Endothelial cell (in vitro differentiated cells): Measurements from ENCODE around the gene RAX2. TPM values are rescaled to one million over a fixed set of nuclear protein-coding genes. Genes with fewer than 3 reads are reported as not detected.

ENCODE experiments used
- DNase-seq: peaks from one replicate; pipeline ENCODE4 v3.0.0; 2021; ENCODE audit warnings: low spot score
- H3K27ac Mint-ChIP-seq: one replicate; pipeline ENCODE4 v1.8.0; 2021; ENCODE audit warnings: mixed read lengths, inconsistent platforms; ENCODE audit not compliant: unreplicated experiment
- H3K27me3 Mint-ChIP-seq: one replicate; pipeline ENCODE4 v1.8.0; 2021; ENCODE audit warnings: mild to moderate bottlenecking, moderate library complexity, mixed read lengths, inconsistent platforms; ENCODE audit not compliant: unreplicated experiment
- H3K36me3 Mint-ChIP-seq: one replicate; pipeline ENCODE4 v1.8.0; 2021; ENCODE audit warnings: mild to moderate bottlenecking, low read depth, mixed read lengths, inconsistent platforms; ENCODE audit not compliant: unreplicated experiment
- H3K4me1 Mint-ChIP-seq: one replicate; pipeline ENCODE4 v1.8.0; 2021; ENCODE audit warnings: mild to moderate bottlenecking, mixed read lengths, inconsistent platforms; ENCODE audit not compliant: unreplicated experiment
- H3K4me3 Mint-ChIP-seq: one replicate; pipeline ENCODE4 v1.8.0; 2021; ENCODE audit warnings: mild to moderate bottlenecking, mixed read lengths, inconsistent platforms; ENCODE audit not compliant: unreplicated experiment
- H3K9me3 Mint-ChIP-seq: one replicate; pipeline ENCODE4 v1.8.0; 2021; ENCODE audit warnings: mixed read lengths, inconsistent platforms; ENCODE audit not compliant: unreplicated experiment
- CTCF ChIP-seq: fragments of 200-600 bp; sonication (generic); IDR thresholded peaks from one replicate; pipeline ENCODE4 v1.5.0; 2021; ENCODE audit warnings: antibody characterized with exemption; ENCODE audit not compliant: unreplicated experiment
- total RNA-seq: library from RNA; stranded (reverse); fragmentation: NEBNext Ultra II Directional; extraction: Animal tissue kit (Norgen Biotek cat#: 25700); gene quantifications from one replicate; pipeline ENCODE4 v1.2.1, GENCODE V29; 2021; ENCODE audit not compliant: unreplicated experiment

RAX2 gene
- total RNA-seq, 1 donor from 2014 or later, result not detected

- no peaks in the 10 kb centered on the region for H3K9me3 Mint-ChIP-seq
- H3K4me3 Mint-ChIP-seq, result no peak overlapping the region
- H3K27ac Mint-ChIP-seq, result no peak overlapping the region
- TF ChIP-seq CTCF, result no peak
- no peak for DNase-seq
- H3K27me3 Mint-ChIP-seq, result peaks cover 5% of the 10 kb centered on the region
- H3K4me1 Mint-ChIP-seq, result peaks cover 11% of the 10 kb centered on the region
- peaks cover 3% of the 10 kb centered on the region for H3K36me3 Mint-ChIP-seq
Observed at GRCh38 chr19:3810708-3811355, 38.8 kb upstream of the RAX2 start.

DNA sequence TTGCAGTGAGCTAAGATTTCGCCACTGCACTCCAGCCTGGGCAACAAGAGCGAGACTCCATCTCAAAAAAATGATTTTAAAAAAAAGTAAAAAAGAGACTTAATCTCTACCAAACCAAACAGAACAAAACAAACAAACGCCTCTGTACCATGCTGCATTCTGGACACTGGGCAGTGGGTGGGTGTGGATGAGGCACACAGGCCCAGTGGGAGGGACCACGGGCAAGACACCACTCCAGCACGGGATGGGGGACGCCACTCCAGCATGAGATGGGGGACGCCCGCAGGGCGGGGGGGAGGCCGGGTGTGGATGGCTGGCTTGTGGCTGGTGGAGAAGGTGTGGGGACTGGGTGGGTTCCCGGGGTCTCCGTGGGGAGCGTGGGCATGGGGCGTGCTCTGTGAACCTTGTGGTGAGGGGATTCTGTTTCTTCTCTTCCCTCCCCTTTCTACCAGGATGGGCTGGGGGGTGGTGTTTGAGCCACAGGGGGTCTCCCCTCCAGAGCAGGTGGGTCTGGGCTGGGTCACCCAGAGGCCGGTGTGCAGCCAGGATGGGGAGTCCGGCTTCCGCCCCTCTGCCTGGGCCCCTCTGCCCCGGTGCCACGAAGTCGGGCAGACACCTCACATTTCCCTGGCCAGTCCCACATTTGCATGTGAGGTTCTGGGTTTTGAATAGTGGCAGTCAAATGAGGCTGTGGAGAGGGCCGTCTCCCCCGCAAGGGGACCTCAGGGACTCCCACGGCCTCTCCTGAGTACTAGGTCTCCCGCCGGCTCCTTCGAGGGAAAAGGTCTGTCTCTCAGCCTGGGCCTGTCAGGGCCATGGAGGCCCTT lies 38.1 kb upstream of the RAX2 start:
- DNase-seq, result no peak
- Mint-ChIP-seq H3K9me3 (no peaks in the 10 kb centered on the region), H3K36me3 (peaks cover 3% of the 10 kb centered on the region), H3K27me3 (peaks cover 7% of the 10 kb centered on the region), H3K27ac (no peak overlapping the region), H3K4me1 (peaks cover 11% of the 10 kb centered on the region), H3K4me3 (no peak overlapping the region)
- TF ChIP-seq CTCF, result no peak

GRCh38 chr19:3808420-3809143 lies 36.6 kb upstream of the RAX2 start:
- peaks cover 6% of the 10 kb centered on the region for H3K27me3 Mint-ChIP-seq
- no peaks in the 10 kb centered on the region for H3K9me3 Mint-ChIP-seq
- peaks cover 3% of the 10 kb centered on the region for H3K36me3 Mint-ChIP-seq
- no peak for TF ChIP-seq CTCF
- no peak overlapping the region for H3K27ac Mint-ChIP-seq
- DNase-seq, result no peak
- H3K4me1 Mint-ChIP-seq, result peaks cover 11% of the 10 kb centered on the region
- peak overlapping the region; percentile 83 for H3K4me3 Mint-ChIP-seq

DNA sequence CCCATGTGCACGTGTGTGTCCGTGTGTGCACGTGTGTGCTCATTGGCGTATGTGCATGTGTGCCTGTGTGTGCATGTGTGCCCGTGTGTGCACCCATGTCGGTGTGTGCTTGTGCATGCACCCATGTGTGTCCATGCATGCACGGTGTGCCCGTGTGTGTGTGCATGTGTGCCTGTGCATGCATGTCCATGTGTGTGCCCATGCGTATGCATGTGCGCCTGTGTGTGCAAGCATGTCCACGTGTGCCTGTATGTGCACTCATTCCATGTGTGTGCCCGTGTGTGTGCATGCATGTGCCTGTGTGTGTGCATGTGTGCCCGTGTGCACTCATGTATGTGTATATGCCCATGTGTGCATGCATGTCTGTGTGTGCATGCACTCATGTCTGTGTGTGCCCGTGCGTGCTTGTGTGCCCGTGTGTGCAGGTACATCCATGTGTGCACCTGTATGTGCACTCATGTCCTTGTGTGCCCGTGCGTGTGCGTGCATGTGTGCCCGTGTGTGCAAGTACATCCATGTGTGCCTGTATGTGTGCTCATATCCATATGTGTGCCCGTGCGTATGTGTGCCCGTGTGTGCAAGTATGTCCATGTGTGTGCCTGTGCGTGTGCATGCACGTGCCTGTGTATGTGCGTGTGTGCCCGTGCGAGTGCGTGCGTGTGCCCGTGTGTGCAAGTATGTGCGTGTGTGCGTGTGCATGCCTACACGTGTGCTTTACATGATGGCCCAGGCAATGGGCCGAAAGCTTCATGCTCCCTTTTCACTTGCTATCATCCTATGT lies 35.7 kb upstream of the RAX2 start:
- Mint-ChIP-seq H3K4me3 (peak overlapping the region; percentile 83), H3K27me3 (peaks cover 6% of the 10 kb centered on the region), H3K36me3 (peaks cover 3% of the 10 kb centered on the region), H3K9me3 (no peaks in the 10 kb centered on the region), H3K4me1 (peaks cover 8% of the 10 kb centered on the region), H3K27ac (no peak overlapping the region)
- TF ChIP-seq CTCF, result no peak
- no peak for DNase-seq
